B cell (primary cell): ENCODE data around the gene ADAMTSL1.

Experiments used
- EZH2 ChIP-seq: IDR thresholded peaks from 2 replicates; pipeline ENCODE4 v1.6.1; 2012; ENCODE audit warnings: borderline replicate concordance, low read depth, mild to moderate bottlenecking, moderate library complexity, low read length; ENCODE audit not compliant: insufficient read depth, poor library complexity, severe bottlenecking
- TF ChIP-seq, protein P1 (sequence below): fragments of 200-600 bp; IDR thresholded peaks from one replicate; pipeline ENCODE4 v1.8.0; 2022; ENCODE audit warnings: antibody characterized with exemption, mild to moderate bottlenecking

DNA sequence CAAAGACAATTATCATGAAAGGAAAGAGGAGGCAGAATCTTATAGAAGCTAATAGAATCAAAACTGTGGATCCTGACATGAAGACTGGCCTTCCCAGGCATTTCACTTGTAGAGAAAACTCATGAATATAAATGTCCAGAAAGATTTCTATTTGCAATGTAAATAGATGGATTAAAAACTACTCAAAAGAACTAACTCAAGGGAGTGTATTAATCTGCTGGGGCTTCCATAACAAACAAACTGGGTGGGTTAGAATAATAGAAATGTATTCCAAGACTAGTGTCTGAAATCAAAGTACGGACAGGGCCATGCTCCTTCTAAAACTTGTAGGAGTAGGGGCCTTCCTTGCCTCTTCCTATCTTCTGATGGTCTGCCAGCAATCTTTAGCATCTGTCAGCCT is 267.4 kb downstream of the ADAMTSL1 start:
- TF ChIP-seq EZH2, result no peak
- TF ChIP-seq, protein P1, sequence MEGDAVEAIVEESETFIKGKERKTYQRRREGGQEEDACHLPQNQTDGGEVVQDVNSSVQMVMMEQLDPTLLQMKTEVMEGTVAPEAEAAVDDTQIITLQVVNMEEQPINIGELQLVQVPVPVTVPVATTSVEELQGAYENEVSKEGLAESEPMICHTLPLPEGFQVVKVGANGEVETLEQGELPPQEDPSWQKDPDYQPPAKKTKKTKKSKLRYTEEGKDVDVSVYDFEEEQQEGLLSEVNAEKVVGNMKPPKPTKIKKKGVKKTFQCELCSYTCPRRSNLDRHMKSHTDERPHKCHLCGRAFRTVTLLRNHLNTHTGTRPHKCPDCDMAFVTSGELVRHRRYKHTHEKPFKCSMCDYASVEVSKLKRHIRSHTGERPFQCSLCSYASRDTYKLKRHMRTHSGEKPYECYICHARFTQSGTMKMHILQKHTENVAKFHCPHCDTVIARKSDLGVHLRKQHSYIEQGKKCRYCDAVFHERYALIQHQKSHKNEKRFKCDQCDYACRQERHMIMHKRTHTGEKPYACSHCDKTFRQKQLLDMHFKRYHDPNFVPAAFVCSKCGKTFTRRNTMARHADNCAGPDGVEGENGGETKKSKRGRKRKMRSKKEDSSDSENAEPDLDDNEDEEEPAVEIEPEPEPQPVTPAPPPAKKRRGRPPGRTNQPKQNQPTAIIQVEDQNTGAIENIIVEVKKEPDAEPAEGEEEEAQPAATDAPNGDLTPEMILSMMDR, result no peak
